ENCODE results near the gene TRIM8. TPM values are rescaled to one million over a fixed set of nuclear protein-coding genes. Genes with fewer than 3 reads are reported as not detected.

The TRIM8 gene
- total and polyA plus RNA-seq, 2 of the 8 experiments (the other 6 are each of a cell fraction or from before 2014, with no cell fraction given), result 24.9 to 38.8 TPM

DNA sequence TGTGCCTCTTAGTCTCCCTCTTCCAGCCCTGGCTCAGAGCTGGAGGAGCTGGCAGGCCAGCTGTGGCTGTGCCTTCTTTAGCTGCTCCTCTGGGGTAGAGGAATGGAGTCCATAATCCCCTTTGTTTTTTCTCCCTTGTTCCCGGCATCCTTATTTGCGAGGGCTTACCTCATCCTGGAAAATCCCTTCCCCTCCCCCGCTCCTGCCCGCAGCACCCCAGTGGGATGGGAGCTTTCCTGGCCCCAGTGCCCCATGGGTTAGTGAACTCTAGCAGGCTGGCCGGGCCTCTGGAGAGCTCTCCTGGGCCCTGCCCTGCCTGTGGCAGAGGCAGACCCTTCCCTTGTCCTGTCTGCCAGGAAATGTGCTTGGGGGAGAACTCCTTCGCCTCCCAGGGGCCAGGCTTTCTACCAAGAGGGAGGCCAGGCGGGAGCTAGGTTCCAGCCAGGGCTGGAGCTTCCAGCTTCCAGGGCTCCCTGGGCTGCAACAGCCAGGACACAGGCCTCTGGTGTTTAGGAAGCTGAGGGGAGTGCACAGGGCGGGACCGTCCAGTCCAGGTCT, 16.5 kb upstream of the TRIM8 start:
- Histone ChIP-seq H2BK15ac (ENCODE audit: low read length) (peak overlapping the region; percentile 97), H2AFZ (ENCODE audit: low read length) (no peak overlapping the region), H3K4ac (replicated peaks; ENCODE audit: insufficient read length, low read depth, low read length) (peak overlapping the region; percentile 88), H2AK5ac (ENCODE audit: low read depth, low read length) (peak overlapping the region; percentile 99), H3K4me2 (ENCODE audit: insufficient read depth in 1 of 2, low read depth in 2 of 2, low read length in 2 of 2) (peak overlapping the region; percentile 45 to 56), H3K23me2 (ENCODE audit: low read depth, low read length) (no peaks in the 10 kb centered on the region; the same call in none of the 2 replicates), H2BK120ac (replicated peaks; ENCODE audit: low read depth, low read length) (peak overlapping the region; percentile 93), H3K14ac (ENCODE audit: insufficient read length) (no peak overlapping the region), H2BK12ac (ENCODE audit: low read depth, low read length) (peak overlapping the region; percentile 99), H4K8ac (ENCODE audit: extremely low read depth, insufficient read depth, low read length) (peak overlapping the region; percentile 60), H4K5ac (ENCODE audit: insufficient read length, low read depth, low read length) (peak overlapping the region; percentile 94), H4K91ac (replicated peaks; ENCODE audit: insufficient read length, low read length) (peak overlapping the region; percentile 94), H2BK5ac (ENCODE audit: low read depth, low read length) (peak overlapping the region; percentile 96), H3K36me3 (ENCODE audit: control insufficient read depth in 2 of 4, insufficient read depth in 4 of 4, low read length in 3 of 4) (no peaks in the 10 kb centered on the region; a peak in 1 of 8 replicates), H3K27me3 (replicated peaks in 1 of 4; ENCODE audit: control insufficient read depth in 3 of 4, extremely low read depth in 1 of 4, insufficient read depth in 3 of 4, low read length in 3 of 4) (no peaks in the 10 kb centered on the region), H3K9ac (replicated peaks in 1 of 4; ENCODE audit: extremely low read depth in 1 of 4, low read depth in 3 of 4, low read length in 3 of 4) (peak overlapping the region in 3 of 4 experiments; percentile 3 to 88 (median 84); a peak in 5 of 7 replicates), H2BK20ac (ENCODE audit: low read length) (peak overlapping the region; percentile 97), H3K79me2 (ENCODE audit: control insufficient read depth in 1 of 2, insufficient read depth in 2 of 2, low read length in 2 of 2) (no peaks in the 10 kb centered on the region), H3K4me3 (ENCODE audit: extremely low read depth in 1 of 4, insufficient read depth in 2 of 4, low read depth in 3 of 4, low read length in 4 of 4) (peak overlapping the region in 3 of 4 experiments; percentile 12 to 32 (median 29); a peak in 4 of 8 replicates), H3K27ac (ENCODE audit: low read depth, low read length) (peak overlapping the region; percentile 99), H3K79me1 (ENCODE audit: low read depth, low read length) (no peaks in the 10 kb centered on the region), H4K20me1 (replicated peaks in 1 of 2; ENCODE audit: control insufficient read depth in 1 of 2, insufficient read depth in 2 of 2, low read length in 2 of 2) (no peaks in the 10 kb centered on the region), H3K4me1 (replicated peaks in 1 of 4; ENCODE audit: control insufficient read depth in 3 of 4, insufficient read depth in 4 of 4, low read length in 3 of 4) (peaks cover 26 to 53% (median 42%) of the 10 kb centered on the region in 4 experiments), H3K56ac (replicated peaks; ENCODE audit: insufficient read length, low read depth, low read length) (peak overlapping the region; percentile 80), H3K18ac (ENCODE audit: extremely low read depth, low read length) (peak overlapping the region; percentile 99), H3K9me3 (ENCODE audit: insufficient read depth in 2 of 2, low read depth in 1 of 2, low read length in 1 of 2) (no peaks in the 10 kb centered on the region), H3K23ac (ENCODE audit: insufficient read length) (no peak overlapping the region)
- FAIRE-seq (peak; percentile 70), DNase-seq (ENCODE audit: low read depth in 1 of 2, low spot score in 2 of 2) (peak; percentile 62 to 84)
- POLR2A ChIA-PET (ENCODE audit: partially characterized antibody), result interaction anchor here (0.8 to 5.6 kb wide), 10 partner anchors 8 to 100 kb away, joined by 3 to 51 read pairs (median 4); partner anchors contain the start of gene TRIM8
- CTCF ChIA-PET (ENCODE audit: partially characterized antibody), result interaction anchor here (0.5 to 14.3 kb wide), 12 partner anchors 12 to 511 kb away, joined by 3 to 160 read pairs (median 4); partner anchors contain the start of gene TRIM8
- 45% methylated on average over 9 of the region's 9 CpGs; no CpG with 5 or more reads in 1 of the 2 experiments for WGBS, 2 experiments (ENCODE audit: extremely low coverage in 1 of 2, insufficient coverage in 1 of 2, insufficient read length in 1 of 2, insufficient replicate concordance in 2 of 2, low coverage in 1 of 2, low lambda C conversion rate in 2 of 2, missing lambda C conversion rate in 1 of 2)
- TF ChIP-seq PHF8 (conservative IDR thresholded peaks at IDR 0.05; ENCODE audit: low read depth, low read length) (0 out of 2 replicates have a peak, but pooled peaks have one; percentile 27), GABPA (IDR thresholded peaks at IDR 0.05; ENCODE audit: borderline replicate concordance, insufficient read depth, low read length) (no peak), JUN (IDR thresholded peaks at IDR 0.05; ENCODE audit: low read depth, low read length) (peak; percentile 93), TBP (IDR thresholded peaks at IDR 0.05; ENCODE audit: low read depth, low read length) (peak; percentile 71), CREB1 (IDR thresholded peaks at IDR 0.05) (peak; percentile 50), JUND (IDR thresholded peaks at IDR 0.05; ENCODE audit: low read length) (peak; percentile 95), POLR2AphosphoS5 (IDR thresholded peaks at IDR 0.05; ENCODE audit: low read depth, low read length) (peak; percentile 68), EP300 (IDR thresholded peaks at IDR 0.05; ENCODE audit: borderline replicate concordance in 1 of 2, low read depth in 2 of 2, low read length in 2 of 2) (peak; percentile 17 to 96), CTBP2 (IDR thresholded peaks at IDR 0.05; ENCODE audit: borderline replicate concordance, insufficient read depth, insufficient read length, low read length) (no peak)
- TF ChIP-seq, protein P1, sequence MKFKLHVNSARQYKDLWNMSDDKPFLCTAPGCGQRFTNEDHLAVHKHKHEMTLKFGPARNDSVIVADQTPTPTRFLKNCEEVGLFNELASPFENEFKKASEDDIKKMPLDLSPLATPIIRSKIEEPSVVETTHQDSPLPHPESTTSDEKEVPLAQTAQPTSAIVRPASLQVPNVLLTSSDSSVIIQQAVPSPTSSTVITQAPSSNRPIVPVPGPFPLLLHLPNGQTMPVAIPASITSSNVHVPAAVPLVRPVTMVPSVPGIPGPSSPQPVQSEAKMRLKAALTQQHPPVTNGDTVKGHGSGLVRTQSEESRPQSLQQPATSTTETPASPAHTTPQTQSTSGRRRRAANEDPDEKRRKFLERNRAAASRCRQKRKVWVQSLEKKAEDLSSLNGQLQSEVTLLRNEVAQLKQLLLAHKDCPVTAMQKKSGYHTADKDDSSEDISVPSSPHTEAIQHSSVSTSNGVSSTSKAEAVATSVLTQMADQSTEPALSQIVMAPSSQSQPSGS (IDR thresholded peaks at IDR 0.05; ENCODE audit: low read length), result peak; percentile 99
